ENCODE results near the gene C17orf50. TPM values are rescaled to one million over a fixed set of nuclear protein-coding genes. Genes with fewer than 3 reads are reported as not detected.

The C17orf50 gene
- total and polyA plus RNA-seq, 2 experiments from 2014 or later: not detected

DNA sequence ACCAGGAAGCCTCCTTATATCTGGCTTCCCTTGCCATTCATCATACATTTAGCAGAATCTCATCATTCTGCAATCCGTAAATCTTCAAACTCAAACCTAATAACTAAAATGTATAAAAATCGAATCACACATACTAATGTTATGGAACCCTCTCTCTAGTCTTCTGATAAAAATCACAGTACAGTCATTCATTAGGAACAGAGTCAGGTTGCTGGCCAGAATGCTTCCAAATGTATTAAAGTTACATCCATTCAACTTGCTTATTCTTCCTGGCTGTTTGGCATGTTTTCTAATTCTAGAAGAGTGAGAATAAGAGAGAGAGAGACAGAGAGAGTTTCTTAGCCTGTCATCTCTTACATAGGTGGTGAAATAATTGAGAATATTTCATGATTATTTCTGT, 45.7 kb upstream of the C17orf50 start:
- no peak overlapping the region for H3K27ac ChIP-seq
- H3K4me1 ChIP-seq (ENCODE audit: insufficient read depth): peaks cover 18% of the 10 kb centered on the region
- 88% methylated on average over 2 of the region's 2 CpGs for WGBS (ENCODE audit: low lambda C conversion rate, missing lambda C conversion rate)

DNA sequence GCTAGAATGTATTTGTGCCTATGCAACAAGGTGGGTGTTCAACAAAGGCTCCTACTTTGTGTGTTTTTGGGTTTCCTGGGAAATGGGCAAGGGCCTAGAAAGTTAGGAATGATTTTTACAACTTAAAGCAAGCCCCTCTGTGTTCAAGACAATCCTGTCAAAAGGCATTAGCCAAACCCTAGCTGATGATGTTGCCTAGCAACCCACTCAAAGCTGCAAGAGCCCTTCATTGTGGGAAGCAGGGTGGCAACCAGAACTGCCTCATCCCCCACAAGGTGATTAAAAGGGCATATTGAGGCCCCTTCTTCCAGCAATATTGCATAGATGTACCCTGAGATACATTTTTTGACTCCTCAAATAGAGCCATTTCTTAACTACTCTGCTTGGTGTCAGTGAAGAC, 45.3 kb upstream of the C17orf50 start:
- no peaks in the 10 kb centered on the region for H4K20me1 ChIP-seq (ENCODE audit: insufficient read depth, poor library complexity, severe bottlenecking)

More for the DNA sequence above, 45.7 kb upstream of the C17orf50 start:
- Histone ChIP-seq H3K4me3 (no peak overlapping the region), H3K36me3 (replicated peaks; ENCODE audit: insufficient read depth, low read depth) (peaks cover 3% of the 10 kb centered on the region), H2AFZ (no peak overlapping the region), H3K27me3 (no peaks in the 10 kb centered on the region), H4K20me1 (ENCODE audit: insufficient read depth, poor library complexity, severe bottlenecking) (no peaks in the 10 kb centered on the region), H3K79me2 (no peaks in the 10 kb centered on the region), H3K9me3 (ENCODE audit: low read depth) (no peaks in the 10 kb centered on the region), H3K9me2 (replicated peaks; ENCODE audit: insufficient read depth) (no peaks in the 10 kb centered on the region), H3K4me2 (no peak overlapping the region)
- TF ChIP-seq EZH2 (IDR thresholded peaks at IDR 0.05; ENCODE audit: borderline replicate concordance) (no peak), EZH2phosphoT487 (IDR thresholded peaks at IDR 0.05; ENCODE audit: low read depth, severe bottlenecking, unreplicated experiment) (no peak)
- TF ChIP-seq, protein P1, sequence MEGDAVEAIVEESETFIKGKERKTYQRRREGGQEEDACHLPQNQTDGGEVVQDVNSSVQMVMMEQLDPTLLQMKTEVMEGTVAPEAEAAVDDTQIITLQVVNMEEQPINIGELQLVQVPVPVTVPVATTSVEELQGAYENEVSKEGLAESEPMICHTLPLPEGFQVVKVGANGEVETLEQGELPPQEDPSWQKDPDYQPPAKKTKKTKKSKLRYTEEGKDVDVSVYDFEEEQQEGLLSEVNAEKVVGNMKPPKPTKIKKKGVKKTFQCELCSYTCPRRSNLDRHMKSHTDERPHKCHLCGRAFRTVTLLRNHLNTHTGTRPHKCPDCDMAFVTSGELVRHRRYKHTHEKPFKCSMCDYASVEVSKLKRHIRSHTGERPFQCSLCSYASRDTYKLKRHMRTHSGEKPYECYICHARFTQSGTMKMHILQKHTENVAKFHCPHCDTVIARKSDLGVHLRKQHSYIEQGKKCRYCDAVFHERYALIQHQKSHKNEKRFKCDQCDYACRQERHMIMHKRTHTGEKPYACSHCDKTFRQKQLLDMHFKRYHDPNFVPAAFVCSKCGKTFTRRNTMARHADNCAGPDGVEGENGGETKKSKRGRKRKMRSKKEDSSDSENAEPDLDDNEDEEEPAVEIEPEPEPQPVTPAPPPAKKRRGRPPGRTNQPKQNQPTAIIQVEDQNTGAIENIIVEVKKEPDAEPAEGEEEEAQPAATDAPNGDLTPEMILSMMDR (IDR thresholded peaks at IDR 0.05; ENCODE audit: poor library complexity): no peak
- DNase-seq (ENCODE audit: low spot score): no peak

DNA sequence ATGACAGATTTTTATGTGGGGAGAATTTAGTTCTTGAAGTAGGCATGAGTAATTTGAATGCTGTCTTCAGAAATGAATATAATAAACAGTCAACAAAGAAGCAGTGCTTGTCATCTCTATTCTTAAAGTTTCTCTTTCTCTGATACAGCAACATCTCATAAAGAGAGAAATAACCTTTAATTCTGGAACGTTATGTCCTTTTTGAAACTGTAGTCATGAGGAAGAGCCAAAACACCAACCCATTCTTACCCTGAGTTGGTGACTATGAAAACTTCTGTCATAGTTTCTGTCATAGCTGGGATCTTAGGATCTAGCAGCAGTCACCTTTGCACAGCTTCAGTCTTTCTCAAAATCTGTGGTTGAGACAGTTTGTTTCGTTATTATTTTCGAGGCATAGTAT, 44.5 kb upstream of the C17orf50 start:
- DNase-seq (ENCODE audit: low spot score): no peak
- Histone ChIP-seq H3K4me2 (no peak overlapping the region), H3K4me1 (ENCODE audit: insufficient read depth) (peaks cover 18% of the 10 kb centered on the region), H3K4me3 (no peak overlapping the region), H3K27me3 (no peaks in the 10 kb centered on the region), H3K79me2 (no peaks in the 10 kb centered on the region), H4K20me1 (ENCODE audit: insufficient read depth, poor library complexity, severe bottlenecking) (no peaks in the 10 kb centered on the region), H3K9me2 (replicated peaks; ENCODE audit: insufficient read depth) (no peaks in the 10 kb centered on the region), H3K9me3 (ENCODE audit: low read depth) (no peaks in the 10 kb centered on the region), H2AFZ (no peak overlapping the region), H3K36me3 (replicated peaks; ENCODE audit: insufficient read depth, low read depth) (peaks cover 3% of the 10 kb centered on the region), H3K27ac (no peak overlapping the region)
- WGBS (ENCODE audit: low lambda C conversion rate, missing lambda C conversion rate): 95% methylated on average over 3 of the region's 3 CpGs
- TF ChIP-seq EZH2 (IDR thresholded peaks at IDR 0.05; ENCODE audit: borderline replicate concordance): no peak

More for the DNA sequence above, 45.3 kb upstream of the C17orf50 start:
- Histone ChIP-seq H3K4me1 (ENCODE audit: insufficient read depth) (peaks cover 18% of the 10 kb centered on the region), H3K36me3 (replicated peaks; ENCODE audit: insufficient read depth, low read depth) (peaks cover 3% of the 10 kb centered on the region), H3K9me2 (replicated peaks; ENCODE audit: insufficient read depth) (no peaks in the 10 kb centered on the region), H3K9me3 (ENCODE audit: low read depth) (no peaks in the 10 kb centered on the region), H3K4me2 (no peak overlapping the region), H3K4me3 (no peak overlapping the region), H2AFZ (no peak overlapping the region), H3K27me3 (no peaks in the 10 kb centered on the region), H3K79me2 (no peaks in the 10 kb centered on the region), H3K27ac (no peak overlapping the region)
- DNase-seq (ENCODE audit: low spot score): no peak
- no peak for TF ChIP-seq EZH2 (IDR thresholded peaks at IDR 0.05; ENCODE audit: borderline replicate concordance)
- TF ChIP-seq, protein P1 (IDR thresholded peaks at IDR 0.05; ENCODE audit: poor library complexity): no peak
- no peak for TF ChIP-seq EZH2phosphoT487 (IDR thresholded peaks at IDR 0.05; ENCODE audit: low read depth, severe bottlenecking, unreplicated experiment)

DNA sequence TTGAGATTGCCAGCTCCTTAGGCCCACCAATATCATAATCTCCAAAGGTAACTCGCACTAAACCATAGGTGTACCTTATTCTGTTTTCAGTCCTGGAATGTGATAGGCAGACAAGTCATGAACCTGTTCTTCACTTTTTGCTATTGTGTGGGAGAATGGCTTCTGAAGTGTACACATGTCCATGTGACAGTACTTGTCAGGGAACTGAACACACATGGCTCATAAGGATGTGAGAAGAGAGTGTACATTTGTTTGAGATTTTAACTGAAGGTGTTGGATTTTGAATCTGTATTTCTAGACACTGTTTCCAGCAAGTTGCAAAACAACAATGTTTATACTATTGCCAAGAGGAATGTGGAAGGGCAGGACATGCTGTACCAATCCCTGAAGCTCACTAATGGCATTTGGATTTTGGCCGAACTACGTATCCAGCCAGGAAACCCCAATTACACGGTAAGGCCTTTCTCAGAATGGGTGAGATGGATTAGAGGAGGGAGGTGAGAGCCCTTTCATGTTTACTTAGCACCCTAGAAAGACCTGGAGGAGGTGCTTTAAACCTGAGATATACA, 43.7 kb upstream of the C17orf50 start:
- TF ChIP-seq EZH2 (IDR thresholded peaks at IDR 0.05; ENCODE audit: borderline replicate concordance) (no peak), EZH2phosphoT487 (IDR thresholded peaks at IDR 0.05; ENCODE audit: low read depth, severe bottlenecking, unreplicated experiment) (no peak)
- TF ChIP-seq, protein P1 (IDR thresholded peaks at IDR 0.05; ENCODE audit: poor library complexity): no peak
- H3K4me2 ChIP-seq: no peak overlapping the region
- no peak overlapping the region for H2AFZ ChIP-seq
- no peaks in the 10 kb centered on the region for H3K9me3 ChIP-seq (ENCODE audit: low read depth)
- no peaks in the 10 kb centered on the region for H4K20me1 ChIP-seq (ENCODE audit: insufficient read depth, poor library complexity, severe bottlenecking)
- peaks cover 3% of the 10 kb centered on the region for H3K36me3 ChIP-seq (replicated peaks; ENCODE audit: insufficient read depth, low read depth)
- WGBS (ENCODE audit: low lambda C conversion rate, missing lambda C conversion rate): 64% methylated on average over 4 of the region's 4 CpGs
- DNase-seq (ENCODE audit: low spot score): no peak
- H3K4me1 ChIP-seq (ENCODE audit: insufficient read depth): peaks cover 18% of the 10 kb centered on the region
- H3K4me3 ChIP-seq: no peak overlapping the region
- H3K79me2 ChIP-seq: no peaks in the 10 kb centered on the region
- H3K27me3 ChIP-seq: no peaks in the 10 kb centered on the region
- H3K27ac ChIP-seq: peak overlapping the region; percentile 59
- H3K9me2 ChIP-seq (replicated peaks; ENCODE audit: insufficient read depth): no peaks in the 10 kb centered on the region

All from hepatocyte (in vitro differentiated cells).